Hematopoietic multipotent progenitor cell treated with erythropoietin and hydrocortisone succinate and interleukin-3 and kit ligand, for 6 days (in vitro differentiated cells): Measurements from ENCODE around the gene CCL2.
A peak's percentile ranks its signal among the peaks of the same experiment; 100 is the strongest.

Source experiments
- DNase-seq: peaks from one replicate; pipeline ENCODE4 v3.0.0-alpha.2; 2015

CCL2 gene

DNA sequence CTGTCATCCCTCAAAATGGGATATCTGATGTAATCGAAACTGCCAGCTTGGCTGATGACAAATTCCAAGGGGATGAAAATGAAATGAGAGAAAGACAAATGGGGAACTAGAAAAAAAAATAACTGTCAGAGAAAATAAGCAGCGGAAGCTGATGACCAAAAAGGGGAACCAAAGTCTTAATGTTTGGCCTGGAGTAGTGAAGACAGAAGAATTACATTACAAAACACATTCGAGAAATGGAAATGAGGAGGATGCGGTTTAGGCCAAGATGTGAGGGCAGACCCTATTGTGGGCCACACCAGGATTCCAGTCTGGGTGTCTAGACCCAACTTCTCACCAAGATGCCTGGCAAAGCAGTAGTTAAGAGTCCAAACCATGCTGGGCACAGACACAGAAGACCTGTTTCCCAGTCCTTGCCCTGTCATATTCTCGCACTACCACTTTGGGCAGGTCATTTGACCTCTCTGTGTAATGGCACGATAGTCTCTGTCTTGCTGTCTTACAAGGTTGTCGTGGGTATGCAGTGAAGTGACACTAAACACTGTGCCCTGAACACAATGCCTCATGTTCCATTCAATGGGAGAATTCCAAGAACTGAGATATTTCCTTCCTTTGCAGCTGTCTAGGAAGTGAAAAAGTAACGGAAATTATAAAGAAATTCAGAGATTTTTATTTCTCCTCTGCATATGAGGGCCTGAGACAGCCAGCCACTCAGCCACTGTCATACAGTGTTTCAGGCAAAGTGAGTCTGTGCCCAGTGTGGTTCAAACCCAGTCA lies 12.3 kb upstream of the CCL2 start:
- peak; percentile 74 for DNase-seq

GRCh38 chr17:34243364-34244320 lies 11.4 kb upstream of the CCL2 start:
- no peak for DNase-seq

DNA sequence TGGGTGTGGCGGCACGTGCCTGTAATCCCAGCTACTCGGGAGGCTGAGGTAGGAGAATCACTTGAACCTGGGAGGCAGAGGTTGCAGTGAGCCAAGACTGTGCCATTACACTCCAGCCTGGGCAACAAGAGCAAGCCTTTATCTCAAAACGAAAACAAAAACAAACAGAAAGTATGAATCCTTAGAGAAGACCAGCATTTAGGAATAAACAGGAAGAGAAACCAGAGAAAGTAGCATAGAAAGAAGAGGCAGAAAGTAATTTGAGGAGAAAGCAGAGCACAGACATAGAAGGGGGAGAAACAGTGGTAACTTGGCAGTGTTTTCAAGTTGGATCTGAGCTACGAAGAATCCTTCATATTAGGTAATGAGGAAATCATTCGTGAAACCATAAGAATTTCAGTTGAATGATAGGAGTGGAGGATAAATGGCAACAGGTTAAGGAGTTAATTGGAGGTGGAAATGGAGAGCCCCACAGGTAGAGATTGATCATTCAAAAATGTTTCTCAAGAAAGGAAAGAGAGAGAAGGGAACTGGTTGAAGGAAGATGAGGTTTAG lies 9.7 kb upstream of the CCL2 start:
- DNase-seq: no peak

DNA sequence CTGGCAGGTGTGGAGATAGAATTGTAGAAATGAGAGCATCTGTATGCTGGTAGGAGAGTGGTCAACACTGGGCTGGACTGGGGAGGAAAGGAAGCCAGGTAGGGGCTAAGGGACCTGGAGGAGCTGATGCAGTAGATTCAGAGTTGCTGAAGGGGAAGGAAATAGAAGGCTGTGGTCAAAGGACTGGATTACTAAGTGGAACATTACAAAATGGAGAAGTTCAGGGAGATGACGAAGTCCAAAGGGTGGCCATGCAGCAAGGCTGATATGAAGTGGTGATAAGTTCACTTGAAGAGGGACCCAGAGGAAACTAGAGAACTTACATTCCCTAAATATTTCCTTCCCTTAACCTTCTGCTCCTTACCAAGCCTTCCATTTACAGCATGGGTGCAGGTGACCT lies 8.6 kb upstream of the CCL2 start:
- DNase-seq: peak; percentile 72

- DNase-seq: no peak
Measured at GRCh38 chr17:34246881-34247280, 8.2 kb upstream of the CCL2 start.

DNA sequence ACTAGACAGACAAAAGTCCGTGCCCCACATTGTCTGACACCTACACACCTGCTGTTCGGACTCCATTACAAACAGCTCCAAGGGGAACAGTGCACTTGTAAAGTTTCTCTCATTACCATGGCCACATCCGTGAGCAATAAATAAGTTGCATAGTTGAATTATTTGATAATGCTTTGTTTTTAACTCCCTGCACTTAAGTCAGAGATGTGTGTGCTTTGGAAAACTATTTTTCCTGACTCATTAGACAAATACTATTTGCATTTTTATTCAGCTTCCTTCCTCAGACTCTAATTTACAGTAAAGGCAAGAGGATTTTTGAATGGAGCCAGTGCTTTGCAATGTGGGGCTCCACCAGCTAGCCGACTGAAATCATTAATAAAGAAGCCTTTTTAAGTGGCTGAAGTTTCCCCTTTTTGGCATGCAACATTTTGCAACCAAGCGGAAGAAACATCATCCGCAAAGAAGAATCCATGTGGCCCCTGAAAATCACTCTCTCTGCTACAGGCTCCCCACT lies 6.5 kb upstream of the CCL2 start:
- peak; percentile 35 for DNase-seq

DNA sequence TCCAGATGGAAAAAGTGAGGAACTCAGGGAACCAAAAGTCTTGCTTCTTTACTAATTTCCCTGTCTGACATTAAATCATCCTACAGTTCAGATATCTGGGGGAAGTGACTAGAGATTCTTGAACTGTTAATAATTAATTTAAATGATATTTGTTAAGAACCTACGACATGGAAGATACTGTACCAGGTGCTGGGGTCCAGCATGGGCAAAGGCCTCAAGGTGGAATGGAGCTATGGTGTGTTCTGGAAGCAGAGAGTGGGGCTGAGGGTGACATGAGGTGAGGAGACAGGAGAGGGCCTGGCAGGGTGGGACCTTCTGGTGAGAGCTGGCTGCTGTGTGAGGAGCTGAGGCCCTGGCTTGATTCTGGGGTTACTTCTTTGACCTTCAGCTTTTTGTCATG lies 6.0 kb upstream of the CCL2 start:
- no peak for DNase-seq

GRCh38 chr17:34249478-34249877 lies 5.6 kb upstream of the CCL2 start:
- no peak for DNase-seq

DNA sequence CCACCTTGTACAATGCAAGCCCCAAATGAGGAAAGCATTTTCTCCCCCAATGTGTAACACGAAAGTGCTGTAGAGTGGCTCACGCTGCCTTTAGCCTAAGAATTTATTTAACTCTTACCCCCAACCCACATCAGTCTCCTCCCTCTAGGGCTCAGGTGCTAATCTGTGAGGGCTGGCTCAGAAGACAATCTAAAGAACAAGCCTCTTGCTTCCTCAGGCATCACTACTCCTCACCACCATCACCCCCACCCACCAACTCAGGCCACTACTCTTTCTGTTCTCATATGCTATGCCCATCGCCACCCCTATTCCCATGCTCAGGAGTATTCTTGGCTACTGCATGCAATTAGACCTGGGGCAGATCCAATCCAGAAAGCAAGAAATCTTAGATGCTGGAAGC lies 3.9 kb upstream of the CCL2 start:
- DNase-seq: no peak

- DNase-seq: peak; percentile 73
Measured at GRCh38 chr17:34252095-34252443, 3.0 kb upstream of the CCL2 start.

- no peak for DNase-seq
Measured at GRCh38 chr17:34252444-34253138, 2.5 kb upstream of the CCL2 start.

GRCh38 chr17:34253139-34253525 lies 2.0 kb upstream of the CCL2 start:
- no peak for DNase-seq

GRCh38 chr17:34254146-34254545 lies 939 bp upstream of the CCL2 start:
- DNase-seq: no peak

GRCh38 chr17:34255381-34255732 lies 272 bp downstream of the CCL2 start:
- DNase-seq: no peak

DNA sequence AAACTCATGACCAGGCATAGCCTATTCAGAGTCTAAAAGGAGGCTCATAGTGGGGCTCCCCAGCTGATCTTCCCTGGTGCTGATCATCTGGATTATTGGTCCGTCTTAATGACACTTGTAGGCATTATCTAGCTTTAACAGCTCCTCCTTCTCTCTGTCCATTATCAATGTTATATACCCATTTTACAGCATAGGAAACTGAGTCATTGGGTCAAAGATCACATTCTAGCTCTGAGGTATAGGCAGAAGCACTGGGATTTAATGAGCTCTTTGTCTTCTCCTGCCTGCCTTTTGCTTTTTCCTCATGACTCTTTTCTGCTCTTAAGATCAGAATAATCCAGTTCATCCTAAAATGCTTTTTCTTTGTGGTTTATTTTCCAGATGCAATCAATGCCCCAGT lies 756 bp downstream of the CCL2 start:
- DNase-seq: no peak

DNA sequence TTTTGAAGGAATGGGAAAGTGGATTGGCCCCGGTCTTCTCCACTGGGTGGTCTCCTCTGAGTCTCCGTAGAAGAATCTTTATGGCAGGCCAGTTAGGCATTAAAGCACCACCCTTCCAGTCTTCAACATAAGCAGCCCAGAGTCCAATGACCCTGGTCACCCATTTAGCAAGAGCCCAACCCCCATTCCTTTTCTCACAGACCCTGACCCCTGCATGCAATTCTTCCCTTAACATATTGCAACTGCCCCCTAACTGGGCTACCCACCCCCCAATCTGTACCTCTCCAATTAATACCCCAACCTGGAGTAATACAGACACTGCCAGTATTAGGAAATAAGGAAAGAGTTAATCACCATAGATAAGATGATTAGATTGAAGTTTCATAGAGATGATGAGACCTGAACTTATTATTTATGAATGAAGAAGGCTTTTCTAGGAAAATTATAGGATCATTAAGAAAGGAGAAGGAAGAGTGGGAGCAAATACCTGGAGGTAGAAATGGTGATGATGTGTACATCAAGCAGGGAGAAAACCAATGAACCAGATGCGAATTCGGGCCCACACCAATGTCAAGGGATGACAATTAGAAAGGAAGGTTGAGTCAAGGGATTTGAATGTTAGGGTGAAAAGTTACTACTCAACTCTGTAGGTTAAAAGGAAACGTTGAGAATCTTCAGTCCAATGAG lies 2.4 kb downstream of the CCL2 start:
- no peak for DNase-seq

DNA sequence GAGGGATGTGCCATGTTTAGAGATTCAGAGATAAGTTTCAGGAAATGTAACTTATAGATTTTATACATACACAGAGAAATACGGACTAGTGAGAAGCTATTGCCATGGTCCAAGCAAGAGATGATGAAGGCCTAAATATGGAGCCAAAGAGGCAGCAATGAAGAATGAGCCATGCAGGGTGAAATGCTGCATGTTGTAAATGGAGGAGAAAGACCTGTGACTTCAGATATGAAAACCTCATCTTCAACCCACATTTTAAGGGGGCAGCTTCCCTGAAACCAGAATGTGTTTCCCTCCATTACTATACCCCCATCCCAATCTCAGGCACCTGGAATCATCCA lies 2.9 kb downstream of the CCL2 start:
- DNase-seq: no peak

DNA sequence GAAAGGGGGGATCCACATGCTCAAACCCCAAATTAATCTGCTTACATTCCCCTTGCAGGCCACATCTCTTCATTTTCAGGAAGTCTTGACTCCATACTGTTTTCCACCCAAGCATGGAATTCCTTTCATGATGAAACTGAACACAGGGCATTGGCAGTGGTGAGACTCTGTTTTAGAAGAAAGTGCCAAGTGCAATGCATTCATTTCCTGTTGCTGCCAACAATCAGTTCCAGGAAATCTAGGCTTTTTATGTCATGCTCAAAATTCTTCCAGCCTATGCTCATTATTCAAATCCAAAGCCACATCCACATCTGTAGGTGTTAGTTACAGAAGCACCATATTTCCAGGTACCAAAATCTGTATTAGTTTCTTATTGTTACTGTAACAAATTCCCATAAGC lies 4.1 kb downstream of the CCL2 start:
- no peak for DNase-seq

DNA sequence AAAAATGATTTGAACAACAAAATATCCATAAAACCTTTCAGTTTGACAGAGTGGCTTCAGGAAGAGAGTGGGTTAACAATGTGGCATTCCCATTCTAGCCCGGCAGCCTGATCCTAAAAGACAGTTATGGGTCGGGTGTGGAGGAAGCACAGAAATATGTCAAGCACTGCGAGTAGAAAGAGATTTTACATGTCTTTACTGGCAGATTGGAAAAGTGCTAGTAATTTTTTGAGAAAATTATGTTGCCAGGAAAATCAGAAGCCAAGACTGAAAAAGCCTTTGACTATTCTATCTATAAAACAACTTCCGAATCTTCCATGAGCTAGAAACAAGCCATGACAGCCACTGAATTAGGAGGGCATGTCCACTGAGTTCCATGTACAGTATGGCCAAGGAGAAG lies 5.8 kb downstream of the CCL2 start:
- no peak for DNase-seq

GRCh38 chr17:34261568-34262337 lies 6.7 kb downstream of the CCL2 start:
- DNase-seq: no peak

GRCh38 chr17:34265711-34266110 lies 10.6 kb downstream of the CCL2 start:
- no peak for DNase-seq

DNA sequence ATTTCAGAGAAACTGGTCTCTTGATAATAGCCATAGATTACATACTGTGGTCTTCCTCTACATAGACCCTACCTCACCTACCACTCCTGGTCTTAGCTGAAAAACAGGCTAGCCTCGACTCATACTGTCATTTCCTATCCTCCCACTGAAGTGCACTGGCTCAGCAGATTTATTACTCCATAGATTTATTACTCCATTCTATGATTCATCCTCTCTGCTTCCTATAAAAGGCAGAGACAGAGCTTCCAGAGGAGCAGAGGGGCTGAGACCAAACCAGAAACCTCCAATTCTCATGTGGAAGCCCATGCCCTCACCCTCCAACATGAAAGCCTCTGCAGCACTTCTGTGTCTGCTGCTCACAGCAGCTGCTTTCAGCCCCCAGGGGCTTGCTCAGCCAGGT lies 14.9 kb downstream of the CCL2 start, which contains the start of gene CCL7:
Gene CCL7 (plus strand): TSS at position 253 of the 400 bp plus-strand sequence. CDS start 70 bp downstream, at position 323.
- no peak for DNase-seq
